T-helper 22 cell (primary cell): ENCODE data around the gene ZNF627.
"Not testable (repeated sequence)": the region's sequence is repeated elsewhere in the genome, so short reads cannot be mapped to it uniquely, and the experiment has no call there.

Experiments
- DNase-seq: peaks from one replicate; pipeline ENCODE4 v3.0.0-alpha.2; 2020; ENCODE audit warnings: low read depth

ZNF627 gene

GRCh38 chr19:11574689-11575088 lies 22.6 kb upstream of the ZNF627 start:
- no peak for DNase-seq

- DNase-seq = no peak
These were observed 21.1 kb upstream of the ZNF627 start for GRCh38 chr19:11576227-11576626.

DNA sequence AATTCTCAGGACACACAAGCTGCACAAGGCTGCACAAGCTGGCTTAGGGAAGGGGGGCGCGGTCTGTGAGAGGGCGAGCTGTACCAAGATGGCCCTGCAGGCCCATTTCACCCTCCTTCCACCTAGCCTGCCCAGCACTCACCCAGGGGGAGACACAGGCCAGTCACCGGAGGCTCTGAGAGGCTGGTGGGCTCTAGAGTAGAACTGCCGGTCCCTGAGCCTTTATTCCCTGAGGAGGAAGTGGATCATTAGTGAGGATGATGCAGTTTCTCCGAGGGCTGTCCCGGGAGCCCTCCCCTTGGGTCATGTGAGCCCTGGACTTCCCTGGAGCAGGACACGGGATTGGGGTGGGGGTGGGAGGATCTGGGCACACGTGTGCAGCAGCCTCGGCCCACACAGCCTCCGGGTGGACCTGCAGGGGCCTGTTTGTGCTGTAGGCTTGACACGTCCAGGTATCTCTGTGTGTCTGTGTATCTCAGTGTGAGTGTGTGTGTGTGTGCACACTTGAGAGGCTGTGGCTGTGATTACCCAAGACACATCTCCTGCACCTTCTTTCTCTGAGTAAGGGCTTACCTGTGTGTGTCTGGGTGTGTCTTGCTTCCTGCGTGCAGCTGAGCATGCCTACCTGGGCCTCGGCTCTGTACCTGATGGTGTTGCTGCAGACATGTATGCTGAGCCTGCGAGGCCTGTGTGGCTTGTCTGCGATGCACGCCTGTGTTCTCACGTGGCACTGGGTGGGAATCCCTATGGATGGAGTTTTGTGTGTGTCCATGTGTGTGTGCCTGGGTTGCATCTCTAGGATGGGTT lies 19.6 kb upstream of the ZNF627 start, which contains the start of gene ACP5:
TSS of gene ACP5 (minus strand) at position 195 of the 807 bp plus-strand sequence. CDS start 328 bp downstream, outside the sequence.
- no peak for DNase-seq

- no peak for DNase-seq
These were observed 18.8 kb upstream of the ZNF627 start for GRCh38 chr19:11578258-11579142.

DNA sequence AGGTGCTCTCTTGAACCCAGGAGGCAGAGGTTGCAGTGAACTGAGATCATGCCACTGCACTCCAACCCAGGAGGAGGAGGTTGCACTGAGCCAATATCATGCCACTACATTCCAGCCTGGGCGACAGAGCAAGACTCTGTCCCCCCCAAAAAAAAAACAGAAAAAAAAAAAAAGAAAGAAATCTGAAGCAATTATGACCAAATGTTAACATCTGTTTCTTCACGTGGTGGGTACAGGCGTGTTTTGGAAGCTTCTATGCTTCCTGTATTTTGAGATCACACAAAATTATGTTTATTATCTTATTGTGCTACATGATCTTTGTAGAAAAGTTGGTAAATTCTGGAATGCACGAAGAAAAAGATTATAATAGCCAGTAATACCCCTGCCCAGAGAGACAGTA lies 17.2 kb upstream of the ZNF627 start:
- no peak for DNase-seq

DNA sequence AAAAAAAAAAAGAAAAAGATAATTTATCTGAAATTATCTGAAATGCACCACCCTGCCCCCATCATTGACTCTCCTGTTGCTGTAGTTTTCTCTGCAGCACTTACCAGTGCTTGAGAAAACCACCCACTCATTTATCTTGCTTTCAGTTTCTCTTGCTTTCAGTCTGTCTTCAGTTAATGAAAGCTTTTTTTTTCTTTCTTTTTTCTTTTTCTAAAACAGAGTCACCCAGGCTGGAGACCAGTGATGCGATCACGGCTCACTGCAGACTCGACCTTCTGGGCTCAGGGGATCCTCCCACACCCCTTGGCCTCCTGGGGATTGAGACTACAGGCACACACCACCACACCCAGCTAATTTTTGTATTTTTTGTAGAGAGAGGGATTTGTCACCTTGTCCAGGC lies 15.5 kb upstream of the ZNF627 start:
- no peak for DNase-seq

- no peak for DNase-seq
These were observed 11.0 kb upstream of the ZNF627 start for GRCh38 chr19:11586331-11586730.

DNA sequence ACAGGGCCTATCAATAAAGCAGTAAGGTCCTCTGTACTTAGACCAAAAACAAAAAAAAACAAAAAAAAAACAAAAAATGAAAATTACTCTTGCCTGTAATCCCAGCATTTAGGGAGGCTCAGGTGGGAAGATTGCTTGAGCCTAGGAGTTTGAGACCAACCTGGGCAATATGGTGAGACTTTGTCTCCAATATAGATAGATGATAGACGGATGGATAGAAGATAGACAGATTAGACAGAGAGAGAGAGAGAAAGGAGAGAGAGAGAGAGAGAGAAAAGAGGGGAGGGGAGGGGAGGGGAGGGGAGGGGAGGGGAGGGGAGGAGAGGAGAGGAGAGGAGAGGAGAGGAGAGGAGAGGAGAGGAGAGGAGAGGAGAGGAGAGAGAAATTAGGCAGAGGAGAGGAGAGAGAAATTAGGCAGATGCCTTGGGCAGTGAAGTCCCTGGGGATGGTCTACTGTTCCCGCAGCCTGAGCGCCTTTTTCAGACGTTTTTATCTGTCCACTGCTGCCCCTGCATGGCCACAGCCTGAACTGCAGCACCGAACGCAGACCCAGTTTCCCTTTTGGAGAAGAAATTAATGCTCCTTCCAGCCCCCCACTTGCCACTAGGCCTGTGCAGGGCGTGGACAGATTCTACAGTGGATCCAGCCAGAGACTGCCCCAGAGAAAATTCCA lies 9.8 kb upstream of the ZNF627 start:
- DNase-seq = peak; percentile 44

DNA sequence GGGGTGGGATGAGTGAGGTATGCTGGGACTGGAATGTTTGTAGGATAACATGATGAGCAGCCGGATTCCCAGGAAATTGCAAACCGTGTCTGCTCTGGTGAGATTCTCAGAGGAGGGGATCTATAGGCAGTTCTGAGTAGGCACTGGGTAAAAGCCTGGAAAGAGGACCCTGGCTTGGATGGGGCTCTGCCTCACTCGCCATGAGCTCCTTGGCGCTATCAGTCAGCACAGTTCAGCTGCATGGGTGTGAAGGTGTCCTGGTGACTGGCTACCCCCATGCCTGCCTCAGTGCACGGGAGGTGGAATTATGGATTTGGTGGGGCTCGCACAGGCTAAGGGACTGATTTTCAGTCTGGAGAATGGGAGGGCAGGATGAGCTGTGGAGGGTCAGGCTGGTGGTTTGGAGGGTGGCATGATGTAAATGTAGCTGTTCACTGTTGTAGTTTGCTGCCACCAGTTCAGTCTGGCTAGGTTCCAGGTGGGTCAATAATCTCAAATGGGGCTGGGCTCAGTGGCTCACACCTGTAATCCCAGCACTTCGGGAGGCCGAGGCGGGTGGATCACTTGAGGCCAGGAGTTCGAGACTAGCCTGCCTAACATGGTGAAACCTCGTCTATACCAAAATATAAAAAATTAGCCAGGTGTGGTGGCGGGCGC lies 9.2 kb upstream of the ZNF627 start:
- no peak for DNase-seq

DNA sequence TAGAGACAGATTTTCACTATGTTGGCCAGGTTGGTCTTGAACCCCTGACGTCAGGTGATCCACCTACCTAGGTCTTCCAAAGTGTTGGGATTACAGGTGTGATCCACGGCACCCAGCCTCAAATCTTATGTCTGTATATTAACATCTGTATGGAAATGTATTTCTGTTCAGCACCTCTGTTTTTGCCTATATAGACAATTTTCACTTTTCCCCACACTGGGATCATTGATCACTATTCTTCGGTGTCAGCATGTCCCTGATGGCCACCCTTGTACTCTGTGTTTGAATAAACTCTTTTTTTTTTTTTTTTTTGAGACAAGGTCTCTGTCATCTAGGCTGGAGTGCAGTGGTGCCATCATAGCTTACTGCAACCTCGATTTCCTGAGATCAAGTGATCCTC lies 3.2 kb upstream of the ZNF627 start:
- no peak for DNase-seq

DNA sequence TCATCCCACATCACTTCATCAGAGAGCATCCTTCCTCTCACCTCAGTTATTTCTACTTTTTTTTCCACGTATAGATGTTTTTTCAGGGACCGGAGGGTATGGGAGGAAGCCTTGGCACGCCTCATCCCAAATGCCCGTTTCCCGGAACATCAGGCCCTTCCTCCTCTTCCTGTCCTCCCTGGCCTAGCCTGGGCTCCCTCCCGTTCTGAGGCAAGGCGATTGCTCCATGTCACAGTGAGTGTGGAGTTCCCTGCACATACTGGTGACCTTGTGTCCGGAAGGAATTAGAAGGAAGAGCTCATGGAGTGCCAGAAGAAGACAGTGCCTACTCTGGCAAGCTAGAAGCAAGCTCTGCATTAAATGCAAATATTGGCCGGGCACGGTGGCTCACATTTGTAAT lies 1.1 kb upstream of the ZNF627 start:
- no peak for DNase-seq

- DNase-seq = no peak
These were observed 810 bp downstream of the ZNF627 start for GRCh38 chr19:11598103-11598483.

GRCh38 chr19:11598746-11599145 lies 1.5 kb downstream of the ZNF627 start:
- no peak for DNase-seq

DNA sequence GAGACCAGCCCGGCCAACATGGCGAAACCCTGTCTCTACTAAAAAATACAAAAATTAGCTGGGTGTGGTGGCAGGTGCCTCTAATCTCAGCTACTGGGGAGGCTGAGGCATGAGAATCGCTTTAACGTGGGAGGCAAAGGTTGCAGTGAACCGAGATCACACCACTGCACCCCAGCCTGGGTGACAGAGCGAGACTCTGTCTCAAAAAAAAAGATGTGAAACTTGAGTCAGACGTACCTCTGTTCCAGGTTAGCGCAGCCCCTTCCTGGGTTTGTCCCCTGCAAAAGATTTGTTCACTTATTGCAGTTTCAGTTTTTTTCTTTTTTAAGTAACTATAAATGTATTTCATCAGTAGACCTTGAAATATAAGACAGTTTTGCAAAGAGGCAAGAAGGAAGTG lies 2.4 kb downstream of the ZNF627 start:
- DNase-seq = not testable (repeated sequence)

- DNase-seq = no peak
These were observed 9.2 kb downstream of the ZNF627 start for GRCh38 chr19:11606484-11606883.

DNA sequence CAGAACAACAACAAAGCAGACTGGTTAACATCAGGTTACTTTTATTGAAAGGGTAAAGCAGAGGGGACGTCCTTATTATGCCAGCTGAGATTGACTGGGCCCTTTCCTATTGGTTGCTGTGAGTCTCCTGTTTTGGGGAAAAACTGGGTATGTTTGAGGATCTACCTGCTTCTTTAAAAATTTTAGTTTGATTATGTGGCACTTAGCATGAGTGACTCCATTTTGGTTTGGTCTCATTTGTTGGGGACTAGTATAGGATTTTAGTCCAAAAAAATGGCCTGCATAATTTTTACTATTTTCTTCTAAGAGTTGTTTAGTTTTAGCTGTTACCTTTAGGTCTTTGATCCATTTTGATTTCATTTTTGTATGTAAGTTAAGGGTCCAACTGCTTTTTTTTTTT lies 14.4 kb downstream of the ZNF627 start:
- no peak for DNase-seq

DNA sequence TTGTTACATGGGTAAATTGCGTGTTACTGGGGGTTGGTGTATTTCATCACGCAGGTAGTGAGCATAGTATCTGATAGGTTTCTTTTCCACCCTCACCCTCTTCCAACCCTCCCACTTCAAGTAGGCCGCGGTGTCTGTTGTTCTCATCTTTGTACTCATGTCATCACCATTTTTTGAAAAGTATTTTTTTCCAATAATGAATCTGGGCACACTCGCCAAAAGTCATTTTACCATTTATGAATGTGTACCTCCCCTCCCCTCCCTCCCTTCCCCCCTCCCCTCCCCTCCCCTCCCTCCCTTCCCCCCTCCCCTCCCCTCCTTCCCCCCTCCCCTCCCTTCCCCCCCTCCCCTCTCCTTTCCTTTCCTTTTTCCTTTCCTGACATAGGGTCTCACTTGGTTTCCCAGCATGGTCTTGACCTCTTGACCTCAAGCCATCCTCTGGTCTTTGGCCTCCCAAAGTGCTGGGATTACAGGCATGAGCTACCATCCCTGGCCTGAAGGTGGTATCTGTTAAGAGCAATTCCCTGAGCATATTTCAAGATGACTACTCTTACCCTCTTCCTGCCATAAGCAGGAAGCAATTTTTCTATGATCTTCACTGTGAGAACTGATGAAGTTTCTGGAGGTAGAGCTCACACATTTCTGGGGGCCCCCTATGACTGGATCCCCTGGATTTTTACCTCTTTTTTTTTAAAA lies 15.7 kb downstream of the ZNF627 start:
- no peak for DNase-seq

DNA sequence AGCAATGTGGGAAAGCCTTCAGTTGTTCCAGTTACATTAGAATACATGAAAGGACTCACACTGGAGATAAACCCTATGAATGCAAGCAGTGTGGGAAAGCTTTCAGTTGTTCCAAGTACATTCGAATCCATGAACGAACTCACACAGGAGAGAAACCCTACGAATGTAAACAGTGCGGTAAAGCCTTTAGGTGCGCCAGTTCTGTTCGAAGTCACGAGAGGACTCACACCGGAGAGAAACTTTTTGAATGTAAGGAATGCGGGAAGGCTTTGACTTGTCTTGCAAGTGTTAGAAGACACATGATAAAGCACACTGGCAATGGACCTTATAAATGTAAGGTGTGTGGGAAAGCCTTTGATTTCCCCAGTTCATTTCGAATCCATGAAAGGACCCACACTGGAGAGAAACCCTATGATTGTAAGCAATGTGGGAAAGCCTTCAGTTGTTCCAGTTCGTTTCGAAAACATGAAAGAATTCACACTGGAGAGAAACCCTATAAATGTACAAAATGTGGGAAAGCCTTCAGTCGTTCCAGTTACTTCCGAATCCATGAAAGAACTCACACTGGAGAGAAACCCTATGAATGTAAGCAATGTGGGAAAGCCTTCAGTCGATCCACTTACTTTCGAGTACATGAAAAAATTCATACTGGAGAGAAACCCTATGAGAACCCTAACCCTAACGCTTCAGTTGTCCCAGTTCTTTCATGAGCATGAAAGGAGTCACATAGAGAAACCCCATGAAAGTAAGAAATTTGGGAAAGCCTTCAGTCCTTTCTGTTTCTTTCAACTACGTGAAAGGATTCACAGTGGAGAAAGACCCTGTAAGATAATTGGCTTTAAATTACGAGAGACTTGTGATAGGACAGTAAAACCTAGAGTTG lies 20.1 kb downstream of the ZNF627 start:
- no peak for DNase-seq

- no peak for DNase-seq
These were observed 23.3 kb downstream of the ZNF627 start for GRCh38 chr19:11620553-11620952.

- not testable (repeated sequence) for DNase-seq
These were observed 25.1 kb downstream of the ZNF627 start for GRCh38 chr19:11622401-11622800.
